ENCODE data around the gene CSF2RB. TPM values are rescaled to one million over a fixed set of nuclear protein-coding genes. Genes with fewer than 3 reads are reported as not detected.

Gene CSF2RB
- total RNA-seq, 1 donor from 2014 or later: 30.1 TPM

DNA sequence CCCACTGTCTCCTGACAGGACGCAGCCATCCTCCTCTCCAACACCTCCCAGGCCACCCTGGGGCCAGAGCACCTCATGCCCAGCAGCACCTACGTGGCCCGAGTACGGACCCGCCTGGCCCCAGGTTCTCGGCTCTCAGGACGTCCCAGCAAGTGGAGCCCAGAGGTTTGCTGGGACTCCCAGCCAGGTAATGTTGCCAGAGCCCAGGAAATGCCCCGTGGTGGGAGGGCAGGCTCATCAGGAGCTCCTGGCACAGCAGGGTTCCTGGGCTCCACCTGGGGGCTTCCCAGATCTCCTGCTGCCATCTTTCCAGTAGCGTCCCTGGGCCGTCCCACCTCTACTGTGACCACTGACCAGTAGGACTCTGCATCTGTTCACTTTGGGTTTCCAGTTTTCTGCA, 16.2 kb downstream of the CSF2RB start:
- H3K4me1 ChIP-seq: no peaks in the 10 kb centered on the region
- TF ChIP-seq, protein P1, sequence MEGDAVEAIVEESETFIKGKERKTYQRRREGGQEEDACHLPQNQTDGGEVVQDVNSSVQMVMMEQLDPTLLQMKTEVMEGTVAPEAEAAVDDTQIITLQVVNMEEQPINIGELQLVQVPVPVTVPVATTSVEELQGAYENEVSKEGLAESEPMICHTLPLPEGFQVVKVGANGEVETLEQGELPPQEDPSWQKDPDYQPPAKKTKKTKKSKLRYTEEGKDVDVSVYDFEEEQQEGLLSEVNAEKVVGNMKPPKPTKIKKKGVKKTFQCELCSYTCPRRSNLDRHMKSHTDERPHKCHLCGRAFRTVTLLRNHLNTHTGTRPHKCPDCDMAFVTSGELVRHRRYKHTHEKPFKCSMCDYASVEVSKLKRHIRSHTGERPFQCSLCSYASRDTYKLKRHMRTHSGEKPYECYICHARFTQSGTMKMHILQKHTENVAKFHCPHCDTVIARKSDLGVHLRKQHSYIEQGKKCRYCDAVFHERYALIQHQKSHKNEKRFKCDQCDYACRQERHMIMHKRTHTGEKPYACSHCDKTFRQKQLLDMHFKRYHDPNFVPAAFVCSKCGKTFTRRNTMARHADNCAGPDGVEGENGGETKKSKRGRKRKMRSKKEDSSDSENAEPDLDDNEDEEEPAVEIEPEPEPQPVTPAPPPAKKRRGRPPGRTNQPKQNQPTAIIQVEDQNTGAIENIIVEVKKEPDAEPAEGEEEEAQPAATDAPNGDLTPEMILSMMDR (IDR thresholded peaks at IDR 0.05): no peak
- H3K27me3 ChIP-seq (ENCODE audit: low read depth): no peaks in the 10 kb centered on the region
- no peaks in the 10 kb centered on the region for H3K9me3 ChIP-seq
- no peak for DNase-seq
- no peak for ATAC-seq
- intact Hi-C loops (cut with DNase I): no loop called here
- no peak overlapping the region for H3K4me3 ChIP-seq
- no peak overlapping the region for H3K27ac ChIP-seq
- H3K36me3 ChIP-seq: peaks cover 32% of the 10 kb centered on the region

DNA sequence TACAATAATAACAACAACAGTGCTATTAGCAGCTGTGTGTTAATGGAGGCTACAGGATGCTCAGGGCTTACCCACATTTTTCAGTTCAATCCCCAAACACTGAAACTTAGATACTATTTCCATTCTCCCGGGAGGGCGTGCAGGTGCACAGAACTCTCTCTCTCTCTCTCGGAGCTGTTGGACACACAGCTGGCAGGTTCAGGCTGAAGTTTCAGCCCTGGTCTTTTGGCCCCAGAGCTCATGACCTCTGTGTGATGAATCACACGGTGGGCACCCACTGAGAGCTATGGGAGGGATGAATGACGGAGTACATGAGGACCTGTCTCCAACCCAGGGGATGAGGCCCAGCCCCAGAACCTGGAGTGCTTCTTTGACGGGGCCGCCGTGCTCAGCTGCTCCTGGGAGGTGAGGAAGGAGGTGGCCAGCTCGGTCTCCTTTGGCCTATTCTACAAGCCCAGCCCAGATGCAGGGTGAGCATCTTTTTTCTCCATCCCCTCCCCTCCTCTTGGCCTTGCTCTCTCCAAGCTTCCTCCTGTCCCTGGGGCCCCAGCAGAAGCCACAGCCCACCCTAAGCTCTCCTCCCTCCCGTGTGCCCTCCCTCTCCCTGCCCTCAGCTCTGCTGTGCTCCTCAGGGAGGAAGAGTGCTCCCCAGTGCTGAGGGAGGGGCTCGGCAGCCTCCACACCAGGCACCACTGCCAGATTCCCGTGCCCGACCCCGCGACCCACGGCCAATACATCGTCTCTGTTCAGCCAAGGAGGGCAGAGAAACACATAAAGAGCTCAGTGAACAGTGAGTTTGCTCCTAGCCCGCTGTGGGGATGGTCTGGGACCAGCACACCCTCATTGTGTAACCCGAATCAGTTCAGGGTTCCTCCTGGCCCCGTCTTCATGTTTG, 16.9 kb downstream of the CSF2RB start:
- Histone ChIP-seq H3K36me3 (peaks cover 35% of the 10 kb centered on the region), H3K27ac (no peak overlapping the region), H3K4me3 (no peak overlapping the region), H3K27me3 (ENCODE audit: low read depth) (no peaks in the 10 kb centered on the region), H3K4me1 (no peaks in the 10 kb centered on the region), H3K9me3 (no peaks in the 10 kb centered on the region)
- TF ChIP-seq, protein P1 (IDR thresholded peaks at IDR 0.05): no peak
- intact Hi-C loops (cut with DNase I): no loop called here
- DNase-seq (no peak), ATAC-seq (no peak)

DNA sequence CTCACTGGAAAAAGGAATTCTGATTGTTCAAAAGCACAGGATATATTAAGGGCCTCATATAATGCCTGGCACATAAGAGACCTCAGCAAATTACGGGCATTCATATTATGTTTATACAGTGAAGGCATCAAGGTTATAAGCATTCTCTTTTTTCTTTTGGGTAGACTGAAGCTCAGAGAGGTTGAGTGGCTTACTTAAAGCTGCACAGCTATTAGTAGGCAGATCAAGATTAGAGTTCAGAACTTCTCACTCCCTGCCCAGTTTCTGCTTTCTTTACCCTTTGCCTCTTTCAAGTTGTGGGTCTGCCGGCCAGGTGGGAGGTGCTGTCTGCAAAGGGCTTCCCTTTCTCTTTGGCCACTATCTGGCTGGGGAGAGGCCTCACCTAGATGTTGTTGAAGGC, 18.0 kb downstream of the CSF2RB start:
- ATAC-seq (no peak), DNase-seq (no peak)
- Histone ChIP-seq H3K27ac (no peak overlapping the region), H3K4me1 (no peaks in the 10 kb centered on the region), H3K4me3 (no peak overlapping the region), H3K9me3 (no peaks in the 10 kb centered on the region), H3K27me3 (ENCODE audit: low read depth) (no peaks in the 10 kb centered on the region), H3K36me3 (peaks cover 30% of the 10 kb centered on the region)
- intact Hi-C loops (cut with DNase I): no loop called here
- TF ChIP-seq, protein P1 (IDR thresholded peaks at IDR 0.05): no peak

DNA sequence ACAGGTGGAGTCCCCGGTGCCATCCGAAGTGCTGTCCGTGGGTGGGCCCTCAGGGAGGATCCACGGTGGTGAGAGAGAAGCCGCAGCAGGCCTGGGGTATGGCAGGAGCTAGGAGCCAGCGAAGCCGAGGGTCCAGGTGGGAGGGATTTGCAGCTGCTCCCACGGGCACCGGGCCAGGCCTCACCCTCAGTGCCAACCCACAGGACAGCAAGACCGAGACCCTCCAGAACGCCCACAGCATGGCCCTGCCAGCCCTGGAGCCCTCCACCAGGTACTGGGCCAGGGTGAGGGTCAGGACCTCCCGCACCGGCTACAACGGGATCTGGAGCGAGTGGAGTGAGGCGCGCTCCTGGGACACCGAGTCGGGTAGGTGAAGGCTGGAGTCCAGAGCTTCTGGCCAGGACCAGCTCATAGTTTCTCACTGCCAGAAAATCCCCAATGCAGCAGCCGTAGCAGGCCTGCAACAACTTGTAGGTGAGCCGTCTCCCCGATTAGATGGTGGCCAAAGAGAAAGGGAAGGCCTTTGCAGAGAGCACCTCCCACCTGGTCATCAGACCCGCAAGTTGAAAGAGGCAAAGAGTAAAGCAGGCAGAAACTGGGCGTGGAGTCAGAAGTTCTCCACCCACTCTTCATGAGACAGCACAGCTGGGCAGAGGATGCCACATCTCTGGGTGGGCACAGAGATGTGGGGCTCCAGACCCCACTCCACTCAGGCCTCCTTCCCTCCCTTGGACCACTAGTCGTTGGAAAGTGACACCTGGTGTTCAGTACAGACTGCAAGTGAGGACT, 20.4 kb downstream of the CSF2RB start:
- ATAC-seq: peak in 1 of 2 donors; percentile 7

More for the DNA sequence above, 20.4 kb downstream of the CSF2RB start:
- Histone ChIP-seq H3K27ac (no peak overlapping the region), H3K36me3 (peaks cover 21% of the 10 kb centered on the region), H3K9me3 (no peaks in the 10 kb centered on the region), H3K4me3 (no peak overlapping the region), H3K4me1 (peaks cover 5% of the 10 kb centered on the region), H3K27me3 (ENCODE audit: low read depth) (no peaks in the 10 kb centered on the region)
- intact Hi-C loops (cut with DNase I): no loop called here
- TF ChIP-seq, protein P1 (IDR thresholded peaks at IDR 0.05): no peak
- no peak for DNase-seq

Data from lower lobe of right lung (tissue), 2 donors.